NCI-H1436 treated with DMSO at 0.1 percent for 48 hours (cell line): Measurements from ENCODE around the gene FLAD1.

ENCODE experiments used
- DNase-seq: peaks from one replicate; lab custom pipeline; 2025; lab: John Stamatoyannopoulos, UW

Gene FLAD1

DNA sequence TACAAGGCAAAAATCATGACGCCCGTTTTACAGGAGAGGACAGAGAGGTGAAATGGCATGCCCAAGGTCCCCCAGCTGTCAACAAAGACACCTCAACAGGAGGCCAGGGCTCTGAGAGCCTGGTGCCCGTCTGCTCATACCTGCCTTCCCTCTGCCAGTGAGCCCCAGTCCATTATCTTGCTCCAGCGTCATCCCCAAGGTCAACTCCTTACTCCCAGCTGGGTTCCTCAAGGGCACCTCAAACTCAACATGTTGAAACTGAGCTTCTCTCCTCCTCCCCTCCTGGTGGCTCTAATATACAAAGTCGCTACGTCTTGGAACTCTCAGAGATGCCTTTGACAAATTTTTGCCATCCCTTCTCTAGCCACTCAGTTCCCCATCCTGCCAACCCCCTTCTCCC, 30.5 kb upstream of the FLAD1 start:
- no peak for DNase-seq

GRCh38 chr1:154953611-154954038, 29.5 kb upstream of the FLAD1 start:
- no peak for DNase-seq

- DNase-seq = no peak
These were observed 28.6 kb upstream of the FLAD1 start for GRCh38 chr1:154954541-154954940.

GRCh38 chr1:154955039-154955717, 28.0 kb upstream of the FLAD1 start:
- no peak for DNase-seq

GRCh38 chr1:154955718-154956543, 27.2 kb upstream of the FLAD1 start, which contains the start of gene PBXIP1:
Gene PBXIP1, minus strand, starts transcription at chr1:154956099. Its CDS starts 2,378 bp downstream, at chr1:154953721.
- peak; percentile 49 for DNase-seq

- DNase-seq = no peak
These were observed 26.6 kb upstream of the FLAD1 start for GRCh38 chr1:154956544-154956941.

DNA sequence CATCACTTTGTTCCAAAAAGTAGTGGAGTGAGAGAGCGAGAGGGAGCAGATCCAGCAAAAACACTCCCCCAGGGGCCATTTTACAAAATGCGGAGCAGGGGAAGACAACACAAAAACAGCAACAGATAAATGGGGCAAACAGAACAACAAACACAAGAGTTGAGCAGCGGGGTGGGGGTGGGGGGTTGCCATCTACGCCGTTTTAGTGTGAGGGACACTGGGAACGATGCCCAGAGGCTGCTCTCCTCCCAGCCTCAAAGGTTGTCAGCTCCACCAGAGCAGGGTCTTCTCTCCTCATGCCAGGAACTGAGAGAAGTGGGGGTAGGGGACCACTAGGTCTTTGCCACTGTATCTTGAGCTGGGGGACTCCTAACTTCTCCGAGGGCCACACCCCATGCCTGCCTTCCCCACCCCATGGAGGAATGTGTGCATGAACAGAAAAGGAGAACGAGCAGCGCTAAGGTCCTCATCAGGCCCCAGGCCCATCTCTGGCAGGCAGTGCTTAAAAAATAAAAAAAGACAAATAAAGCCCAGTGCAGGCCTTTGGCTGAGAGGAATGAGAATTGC, 26.0 kb upstream of the FLAD1 start:
- DNase-seq = no peak

DNA sequence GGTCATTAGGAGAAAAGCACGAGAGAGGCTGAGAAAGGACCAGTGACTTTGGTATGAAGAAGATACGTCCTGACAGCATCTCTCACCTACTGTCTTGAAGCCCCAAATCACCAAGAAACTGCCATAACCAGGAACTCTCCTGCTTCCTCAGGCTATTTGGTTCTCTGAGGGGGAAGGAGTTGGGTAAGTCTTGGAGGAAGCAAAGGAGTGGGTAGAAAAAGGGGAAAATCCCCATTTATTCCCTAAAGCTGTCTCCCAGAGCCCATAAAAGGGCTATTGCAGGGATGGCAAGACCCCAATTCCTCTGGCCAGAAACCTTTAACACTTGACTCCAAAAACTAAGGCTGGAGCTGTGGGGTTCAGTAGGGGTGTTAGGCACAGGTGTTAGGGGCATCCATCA, 25.1 kb upstream of the FLAD1 start:
- DNase-seq = no peak

DNA sequence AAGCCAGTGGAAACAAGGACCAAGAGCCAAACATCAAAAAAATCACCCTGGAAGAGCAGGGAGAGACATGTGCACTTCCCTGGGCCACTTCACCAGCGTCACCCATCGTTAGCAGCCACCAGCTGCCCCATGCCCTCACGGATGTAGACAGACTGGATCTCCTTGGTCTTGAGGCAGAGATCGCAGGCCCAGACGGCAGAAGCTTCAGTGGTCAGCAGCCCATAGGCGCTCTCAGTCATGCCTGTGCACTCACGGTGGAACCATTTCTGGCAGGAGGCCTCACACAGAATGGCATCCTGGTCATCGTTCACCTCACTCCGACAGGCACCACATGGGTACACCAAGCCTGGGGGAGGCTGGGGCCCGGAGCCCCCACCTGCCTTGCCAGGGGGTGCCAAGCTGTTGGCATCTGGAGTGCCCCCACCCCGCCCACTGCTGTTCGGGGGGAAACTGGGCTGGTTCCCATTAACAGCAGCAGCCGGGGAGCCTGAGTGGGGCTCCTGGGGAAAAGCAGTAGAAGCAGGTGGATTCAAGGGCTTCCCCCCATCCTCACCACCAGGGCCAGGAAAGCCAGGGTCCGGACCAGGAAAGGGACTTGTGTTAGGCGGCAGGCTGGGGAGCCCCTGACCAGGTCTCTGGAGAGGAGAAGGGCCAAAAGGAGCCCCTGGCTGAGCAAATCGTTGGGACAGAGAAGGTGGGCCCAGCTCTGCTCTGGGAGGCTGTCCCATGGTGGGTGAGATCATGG, 24.3 kb upstream of the FLAD1 start:
- no peak for DNase-seq

DNA sequence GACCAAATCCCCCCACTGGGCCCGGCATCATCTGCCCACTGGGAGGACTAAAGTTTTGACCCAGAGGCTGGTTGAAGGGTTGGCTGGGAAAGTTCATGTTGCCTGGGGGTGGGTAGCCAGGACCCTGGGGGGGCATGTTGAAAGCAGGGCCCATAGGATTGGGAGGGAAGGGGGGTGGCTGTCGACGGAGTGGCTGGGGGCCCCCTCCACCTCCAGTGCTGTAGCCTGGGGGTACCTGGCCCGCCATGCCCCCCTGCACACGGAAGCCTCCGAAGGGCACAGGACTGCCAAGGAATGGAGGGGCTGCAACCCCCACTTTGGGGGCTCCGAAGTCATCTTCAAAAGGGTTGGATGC, 23.7 kb upstream of the FLAD1 start:
- no peak for DNase-seq

- no peak for DNase-seq
These were observed 22.6 kb upstream of the FLAD1 start for GRCh38 chr1:154960446-154961136.

- DNase-seq = no peak
These were observed 21.7 kb upstream of the FLAD1 start, which contains the start of gene PYGO2 for GRCh38 chr1:154961207-154962155. Gene PYGO2, minus strand, starts transcription at chr1:154961782. Its CDS starts 206 bp downstream, at chr1:154961576.

DNA sequence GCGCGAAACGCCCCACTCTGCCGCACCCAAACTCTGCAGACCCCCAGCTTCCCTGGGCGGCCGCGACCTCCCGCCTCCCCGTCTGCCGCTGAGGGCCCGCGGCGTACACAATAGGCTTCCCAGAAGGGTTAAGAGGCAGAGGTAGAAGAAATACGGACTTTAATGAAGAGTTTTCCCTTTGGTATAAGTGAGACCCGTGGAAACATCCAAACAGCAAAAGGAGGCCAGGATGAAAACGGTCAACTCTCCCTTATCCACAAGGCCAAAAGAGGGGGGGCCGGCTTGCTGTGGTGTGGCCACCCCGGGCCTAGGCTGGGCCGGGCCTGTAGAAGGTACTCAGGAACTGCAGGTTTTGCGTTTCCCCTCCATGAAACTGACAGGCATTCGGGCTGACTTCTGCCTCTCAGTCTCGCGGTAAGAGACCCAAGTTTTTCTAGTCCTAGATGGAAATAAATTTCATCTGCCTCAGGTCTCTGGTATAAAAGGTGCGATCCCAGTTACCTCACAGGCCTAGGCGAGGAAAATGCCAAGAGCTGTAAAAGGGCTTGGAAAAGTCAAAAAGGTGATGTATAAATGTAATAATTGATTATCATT, 20.9 kb upstream of the FLAD1 start:
- DNase-seq = no peak

DNA sequence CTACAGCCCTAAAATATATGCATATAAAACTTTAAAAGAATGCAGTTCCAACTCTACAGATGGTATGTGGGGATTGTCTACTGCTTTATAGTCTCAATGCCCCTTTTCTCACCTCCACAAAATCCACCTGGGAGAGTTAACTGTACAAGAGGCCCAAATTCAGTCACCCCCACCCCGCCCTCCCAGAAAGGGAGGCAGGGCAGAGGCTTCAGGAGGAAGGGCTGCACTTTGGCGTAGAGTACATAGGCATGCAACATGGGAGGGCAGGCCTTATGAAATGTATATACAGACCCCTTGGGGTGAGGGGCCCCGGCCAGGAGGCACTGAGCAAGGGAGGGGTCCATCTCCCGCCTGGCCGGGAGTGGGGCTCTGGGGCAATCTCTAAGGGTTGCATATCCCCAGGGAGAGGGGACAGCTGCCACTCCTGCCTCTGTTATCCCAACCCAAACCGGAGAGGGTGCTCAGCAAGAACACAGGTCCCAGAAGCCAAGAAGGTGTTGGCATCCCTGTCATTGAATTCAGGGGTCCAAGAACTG, 20.3 kb upstream of the FLAD1 start:
- DNase-seq = no peak

DNA sequence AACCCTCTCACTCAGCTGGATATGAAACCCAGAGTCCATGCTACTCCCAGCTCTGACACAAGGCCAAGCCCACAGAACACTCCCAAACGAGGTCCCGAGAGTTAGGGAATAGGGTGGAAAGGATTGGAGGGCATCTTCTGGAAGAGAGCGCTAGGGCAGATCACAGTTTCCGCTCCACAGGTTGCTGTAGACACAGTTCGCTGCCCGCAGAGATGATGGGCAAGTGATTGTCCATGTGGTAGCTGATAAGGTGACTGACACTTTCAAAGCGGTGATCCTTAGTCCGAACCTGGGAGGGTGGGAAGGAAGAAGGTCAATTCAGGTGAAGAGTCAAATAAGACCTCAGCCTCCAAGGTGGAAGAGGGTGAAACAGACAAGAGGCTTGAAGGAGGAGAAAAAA, 19.5 kb upstream of the FLAD1 start:
- no peak for DNase-seq

DNA sequence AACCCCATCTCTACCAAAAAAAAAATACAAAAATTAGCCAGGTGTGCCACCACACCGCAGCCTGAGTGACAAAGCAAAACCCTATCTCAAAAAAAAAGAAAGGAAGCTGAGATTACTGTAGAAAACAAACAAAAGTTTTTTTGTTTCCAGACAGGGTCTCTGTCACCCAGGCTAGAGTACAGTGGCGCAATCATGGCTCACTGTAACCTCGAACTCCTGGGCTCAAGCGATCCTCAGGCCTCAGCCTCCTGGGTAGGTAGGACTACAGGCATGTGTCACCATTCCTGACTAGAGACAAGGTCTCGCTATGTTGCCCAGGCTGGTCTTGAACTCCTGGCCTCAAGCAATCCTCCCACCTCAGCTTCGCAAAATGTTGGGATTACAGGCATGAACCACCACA, 18.8 kb upstream of the FLAD1 start:
- no peak for DNase-seq

DNA sequence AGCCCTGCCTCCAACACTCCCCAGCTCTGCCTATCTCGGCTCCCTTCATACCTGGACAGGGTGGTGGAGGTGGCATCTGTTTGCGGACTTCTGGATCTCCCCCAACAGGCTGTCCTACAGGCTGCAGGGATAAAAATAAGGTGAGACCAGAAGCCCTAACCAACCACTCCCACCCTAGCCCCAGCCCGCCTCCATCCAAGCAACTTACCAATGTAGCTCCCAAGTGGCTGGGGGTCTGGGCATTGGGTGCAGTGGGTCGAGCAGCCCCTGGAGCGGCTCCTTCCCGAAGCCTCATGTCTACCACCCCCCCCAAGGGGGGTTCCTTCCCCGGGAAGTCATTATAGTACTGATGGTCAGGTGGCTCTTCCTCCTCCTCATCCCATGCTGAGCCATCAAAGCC, 17.0 kb upstream of the FLAD1 start:
- no peak for DNase-seq

DNA sequence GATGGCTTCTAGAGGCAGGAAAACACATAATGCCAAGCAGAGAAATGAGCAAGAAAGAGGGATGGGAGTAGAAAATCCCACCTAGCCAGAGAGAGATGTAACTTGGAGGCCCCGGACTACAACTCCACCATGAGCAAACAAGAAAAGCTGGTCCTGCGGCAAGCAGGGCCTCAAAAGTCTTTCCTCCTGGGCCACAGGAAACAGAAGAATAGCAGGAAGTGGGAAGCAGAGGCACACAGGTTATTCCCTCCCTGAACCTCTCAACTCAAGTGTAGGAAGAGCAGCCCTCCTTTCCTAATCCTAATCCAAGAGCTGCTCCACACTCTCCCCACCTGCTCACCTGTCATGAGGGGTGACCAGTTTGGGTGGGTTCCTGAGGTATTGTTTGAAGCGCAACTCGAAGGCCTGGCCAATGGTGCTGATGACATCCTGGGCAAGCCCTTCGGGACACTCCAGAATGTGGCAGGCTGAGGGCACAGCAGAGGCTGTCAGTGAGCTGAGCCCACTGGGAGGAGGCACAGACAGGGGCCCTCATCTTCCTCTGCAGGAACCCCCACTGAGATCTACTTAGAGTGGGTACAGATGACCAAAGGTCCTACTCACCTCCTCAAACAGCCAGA, 15.7 kb upstream of the FLAD1 start:
- DNase-seq = no peak

DNA sequence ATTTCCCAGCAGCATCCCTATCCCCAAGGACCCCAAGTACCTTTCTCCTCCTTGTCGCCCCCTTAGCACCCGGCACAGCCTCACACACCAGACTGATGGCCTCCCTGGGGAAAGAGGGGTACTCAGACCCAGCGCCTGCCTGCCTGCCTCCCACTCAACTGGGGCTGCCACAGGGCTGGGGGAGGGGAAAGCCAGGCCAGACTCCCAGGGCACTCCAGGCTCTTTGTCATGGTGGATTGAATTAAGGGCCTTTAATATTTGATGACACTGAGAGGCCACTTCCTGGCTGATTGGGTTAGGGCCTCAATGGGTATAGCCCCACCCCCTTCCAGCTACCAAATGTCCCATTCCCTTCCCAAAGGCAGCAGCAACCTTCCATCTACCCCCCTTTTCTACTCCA, 14.4 kb upstream of the FLAD1 start:
- no peak for DNase-seq
